ENCODE results near the gene ZMYND8. TPM values are rescaled to one million over a fixed set of nuclear protein-coding genes. Genes with fewer than 3 reads are reported as not detected.
A peak's percentile ranks its signal among the peaks of the same experiment; 100 is the strongest.

The ZMYND8 gene
- total and polyA plus RNA-seq, 2 of the 8 experiments (the other 6 are each of a cell fraction or from before 2014, with no cell fraction given), result 50.5 to 163 TPM

DNA sequence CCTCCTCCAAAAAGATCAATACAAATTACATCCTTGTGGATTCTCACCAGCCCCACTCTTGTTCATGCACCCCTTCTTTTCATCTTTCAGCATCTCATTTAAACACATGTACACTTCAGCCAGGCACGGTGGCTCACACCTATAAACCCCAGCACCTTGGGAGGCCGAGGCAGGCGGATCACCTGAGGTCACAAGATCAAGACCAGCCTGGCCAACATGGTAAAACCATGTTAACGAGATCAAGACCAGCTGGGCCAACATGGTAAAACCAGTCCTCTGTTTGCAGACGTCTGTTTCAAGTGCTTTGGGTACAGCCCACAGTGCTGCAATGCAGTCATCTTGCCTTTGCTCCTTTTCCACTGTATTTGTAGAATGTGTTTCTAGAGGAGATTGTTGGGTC lies 45.3 kb downstream of the ZMYND8 start:
- no peak overlapping the region for H3K56ac ChIP-seq (replicated peaks; ENCODE audit: insufficient read length, low read depth, low read length)
- H4K5ac ChIP-seq (ENCODE audit: insufficient read length, low read depth, low read length), result no peak overlapping the region
- no peak overlapping the region; the same call in 1 of the 2 replicates for H3K27ac ChIP-seq (ENCODE audit: low read depth, low read length)
- H3K79me1 ChIP-seq (ENCODE audit: low read depth, low read length), result peaks cover 8% of the 10 kb centered on the region
- H3K18ac ChIP-seq (ENCODE audit: extremely low read depth, low read length), result peak overlapping the region; percentile 3; the same call in 1 of the 2 replicates
- 94% methylated on average over 5 of the region's 5 CpGs; no CpG with 5 or more reads in 1 of the 2 experiments for WGBS, 2 experiments (ENCODE audit: extremely low coverage in 1 of 2, insufficient coverage in 1 of 2, insufficient read length in 1 of 2, insufficient replicate concordance in 2 of 2, low coverage in 1 of 2, low lambda C conversion rate in 2 of 2, missing lambda C conversion rate in 1 of 2)
- ChIA-PET POLR2A (ENCODE audit: partially characterized antibody) (interaction anchor here (1.0 to 31.3 kb wide), 5 partner anchors 8 to 81 kb away, joined by 3 to 1191 read pairs (median 3); partner anchors contain the start of gene ZMYND8), CTCF (ENCODE audit: partially characterized antibody) (interaction anchor here (1.3 to 1.6 kb wide), 3 partner anchors 8 to 37 kb away, joined by 3 to 6 read pairs (median 6); no protein-coding TSS in a partner anchor)
- H3K36me3 ChIP-seq (ENCODE audit: control insufficient read depth in 2 of 4, insufficient read depth in 4 of 4, low read length in 3 of 4), result peaks cover 10 to 32% (median 16%) of the 10 kb centered on the region in 4 experiments
- no peak overlapping the region for H3K14ac ChIP-seq (ENCODE audit: insufficient read length)
- peak overlapping the region; percentile 32 for H2AK5ac ChIP-seq (ENCODE audit: low read depth, low read length)
- no peaks in the 10 kb centered on the region for H3K23me2 ChIP-seq (ENCODE audit: low read depth, low read length)
- no peak for TF ChIP-seq BCL11A (IDR thresholded peaks at IDR 0.05; ENCODE audit: low read depth in 2 of 2, low read length in 2 of 2)
- H3K79me2 ChIP-seq (ENCODE audit: control insufficient read depth in 1 of 2, insufficient read depth in 2 of 2, low read length in 2 of 2), result peaks cover 33 to 97% of the 10 kb centered on the region in 2 experiments
- peaks cover 17 to 33% (median 27%) of the 10 kb centered on the region in 4 experiments for H3K4me1 ChIP-seq (replicated peaks in 1 of 4; ENCODE audit: control insufficient read depth in 3 of 4, insufficient read depth in 4 of 4, low read length in 3 of 4)
- H4K91ac ChIP-seq (replicated peaks; ENCODE audit: insufficient read length, low read length), result no peak overlapping the region
- 0 out of 2 replicates have a peak overlapping the region, but pooled peaks have one; percentile 87 for H2BK12ac ChIP-seq (ENCODE audit: low read depth, low read length)
- no peak overlapping the region for H3K9ac ChIP-seq (replicated peaks in 1 of 4; ENCODE audit: extremely low read depth in 1 of 4, low read depth in 3 of 4, low read length in 3 of 4)
- no peak overlapping the region for H2AFZ ChIP-seq (ENCODE audit: low read length)
- H2BK20ac ChIP-seq (ENCODE audit: low read length), result no peak overlapping the region
- no peak overlapping the region for H2BK120ac ChIP-seq (replicated peaks; ENCODE audit: low read depth, low read length)
- no peaks in the 10 kb centered on the region for H3K9me3 ChIP-seq (ENCODE audit: insufficient read depth in 2 of 2, low read depth in 1 of 2, low read length in 1 of 2)
- no peak overlapping the region for H3K4me3 ChIP-seq (ENCODE audit: extremely low read depth in 1 of 4, insufficient read depth in 2 of 4, low read depth in 3 of 4, low read length in 4 of 4)
- H4K20me1 ChIP-seq (replicated peaks in 1 of 2; ENCODE audit: control insufficient read depth in 1 of 2, insufficient read depth in 2 of 2, low read length in 2 of 2), result peaks cover 0 to 3% of the 10 kb centered on the region in 2 experiments
- H3K27me3 ChIP-seq (replicated peaks in 1 of 4; ENCODE audit: control insufficient read depth in 3 of 4, extremely low read depth in 1 of 4, insufficient read depth in 3 of 4, low read length in 3 of 4), result no peaks in the 10 kb centered on the region
- FAIRE-seq, result no peak
- H3K4ac ChIP-seq (replicated peaks; ENCODE audit: insufficient read length, low read depth, low read length), result no peak overlapping the region
- H2BK5ac ChIP-seq (ENCODE audit: low read depth, low read length), result peak overlapping the region; percentile 81
- peak overlapping the region; percentile 65; the same call in 1 of the 2 replicates for H2BK15ac ChIP-seq (ENCODE audit: low read length)
- H4K8ac ChIP-seq (ENCODE audit: extremely low read depth, insufficient read depth, low read length), result no peak overlapping the region
- no peak for DNase-seq (ENCODE audit: low read depth in 1 of 2, low spot score in 2 of 2)
- no peak overlapping the region for H3K4me2 ChIP-seq (ENCODE audit: insufficient read depth in 1 of 2, low read depth in 2 of 2, low read length in 2 of 2)
- no peak overlapping the region for H3K23ac ChIP-seq (ENCODE audit: insufficient read length)

Measured in H1 (cell line).